K562 (cell line): ENCODE measurements around the gene PTK6. TPM values are rescaled to one million over a fixed set of nuclear protein-coding genes. Genes with fewer than 3 reads are reported as not detected.

Experiments
- ATAC-seq: fragments of 200-7000 bp; cut with Tn5 transposase; 3 replicates; pipeline ENCODE4 v1.9.1; 2020; ENCODE audit warnings: moderate library complexity
- BruUV-seq: library from RNA; stranded (reverse); fragments of 400-500 nt; replicated peaks from 2 replicates; lab custom pipeline; 2021; lab: Mats Ljungman, UMichigan
- CTCF ChIA-PET: fragments of 300-600 bp; formaldehyde crosslinking; extraction: SDS; loops from one replicate; lab custom pipeline; 2021; ENCODE audit warnings: low intra/inter-chr PET ratio; lab: Yijun Ruan, JAX
- POLR2A ChIA-PET: fragments of 300-600, 350-650 bp; sonication (Branson Sonifier 250); formaldehyde crosslinking; extraction: SDS; loops from one replicate; lab custom pipeline; 2021; ENCODE audit warnings: antibody characterized with exemption, inconsistent platforms; lab: Yijun Ruan, JAX
- DNase-seq, 4 experiments: peaks; one replicate each; pipeline versions ENCODE4 v3.0.0 to v3.0.0-alpha.2; 2011 to 2018; ENCODE audit warnings: low spot score in 3 of 4, mixed read lengths in 3 of 4; ENCODE audit errors: extremely low read depth in 1 of 4
- FAIRE-seq: peaks from 2 replicates; lab custom pipeline; 2011; peaks lifted over from hg19 to GRCh38; lab: Jason Lieb, UNC
- H2AFZ ChIP-seq: 2 replicates; pipeline ENCODE4 v1.6.0; 2011; ENCODE audit warnings: low read depth, low read length, control low read depth, inconsistent platforms
- H3K27ac ChIP-seq: fragments of 200-600 bp; 3 replicates; pipeline ENCODE4 v1.8.0; 2011; ENCODE audit warnings: low read depth, mild to moderate bottlenecking, control low read depth, inconsistent platforms, low read length, moderate library complexity, mixed read lengths; ENCODE audit errors: extremely low read depth
- H3K27me3 ChIP-seq, 2 experiments: fragments of 300-600 bp in 1 of 2; 2 replicates in 1 of 2; 3 replicates in 1 of 2; pipeline versions ENCODE4 v1.6.0 to v1.8.0; 2011; ENCODE audit warnings: inconsistent platforms in 2 of 2, low read length in 2 of 2, mild to moderate bottlenecking in 1 of 2, mixed read lengths in 1 of 2, moderate library complexity in 1 of 2; ENCODE audit not compliant: control insufficient read depth in 2 of 2, insufficient read depth in 2 of 2
- H3K36me3 ChIP-seq: fragments of 300-600 bp; 3 replicates; pipeline ENCODE4 v1.8.0; 2011; ENCODE audit warnings: mild to moderate bottlenecking, low read length, inconsistent platforms; ENCODE audit not compliant: control insufficient read depth, insufficient read depth
- H3K4me1 ChIP-seq, 2 experiments: fragments of 200-600 bp in 1 of 2; replicated peaks in 1 of 2; 2 replicates in 1 of 2; 3 replicates in 1 of 2; pipeline versions ENCODE4 v1.5.1 to v1.8.0; 2011; ENCODE audit warnings: inconsistent platforms in 2 of 2, low read length in 2 of 2, mild to moderate bottlenecking in 1 of 2, mixed read lengths in 1 of 2, moderate library complexity in 1 of 2; ENCODE audit not compliant: control insufficient read depth in 2 of 2, insufficient read depth in 2 of 2
- H3K4me2 ChIP-seq: 2 replicates; pipeline ENCODE4 v1.6.1; 2011; ENCODE audit warnings: low read length, control low read depth, inconsistent platforms, mixed read lengths; ENCODE audit not compliant: insufficient read depth
- H3K4me3 ChIP-seq: fragments of 200-600 bp; sonication (generic), shearing (Covaris generic); 2 replicates; pipeline ENCODE4 v1.5.1; 2016; ENCODE audit warnings: control low read depth, inconsistent platforms
- H3K79me2 ChIP-seq: fragments of 200-600 bp; 3 replicates; pipeline ENCODE4 v1.8.0; 2011; ENCODE audit warnings: low read length, inconsistent platforms; ENCODE audit not compliant: control insufficient read depth, insufficient read depth
- H3K9ac ChIP-seq, 2 experiments: 2 replicates each; pipeline versions ENCODE4 v1.6.0 to v1.6.1; 2011; ENCODE audit warnings: low read depth in 2 of 2, low read length in 2 of 2, control low read depth in 1 of 2, inconsistent platforms in 1 of 2, mild to moderate bottlenecking in 1 of 2, mixed read lengths in 1 of 2; ENCODE audit not compliant: insufficient read depth in 1 of 2
- H3K9me1 ChIP-seq: one replicate; pipeline ENCODE4 v1.6.0; 2011; ENCODE audit warnings: inconsistent platforms, mild to moderate bottlenecking, low read length, moderate library complexity; ENCODE audit not compliant: control insufficient read depth, insufficient read depth
- H3K9me3 ChIP-seq: replicated peaks from 2 replicates; pipeline ENCODE4 v1.5.1; 2011; ENCODE audit warnings: low read depth, low read length, inconsistent platforms; ENCODE audit not compliant: control insufficient read depth, insufficient read depth
- H4K20me1 ChIP-seq: replicated peaks from 2 replicates; pipeline ENCODE4 v1.6.1; 2011; ENCODE audit warnings: low read length, inconsistent platforms, mixed read lengths; ENCODE audit not compliant: control insufficient read depth, insufficient read depth
- RAD21 ChIP-seq, 2 experiments: fragments of 250-450 bp in 1 of 2; fragments of 450-650 bp in 1 of 2; sonication (Bioruptor Pico) in 1 of 2; formaldehyde crosslinking in 1 of 2; IDR thresholded peaks in 1 of 2; conservative IDR thresholded peaks in 1 of 2; 2 replicates each; pipeline versions ENCODE4 v1.4.0 to v1.8.0; 2020 to 2022; ENCODE audit warnings: mild to moderate bottlenecking in 2 of 2, moderate library complexity in 1 of 2
- ZBTB7A ChIP-seq: IDR thresholded peaks from 2 replicates; pipeline ENCODE4 v1.6.1; 2011; ENCODE audit warnings: low read depth, mild to moderate bottlenecking, low read length, moderate library complexity, borderline replicate concordance; ENCODE audit not compliant: control insufficient read depth
- WGBS: fragments of 100-300 bp; shearing (Covaris generic); methylation state at CpG from one replicate; pipeline ENCODE4 v1.1.6; 2016; ENCODE audit warnings: low coverage, mixed read lengths; ENCODE audit not compliant: insufficient coverage; ENCODE audit errors: missing lambda C conversion rate; 5-methylcytosine and 5-hydroxymethylcytosine counted together
- in situ Hi-C: fragments of 300-500 bp; cut with MboI; formaldehyde crosslinking; loops from 4 replicates; pipeline ENCODE4 v1.15.0; 2018; ENCODE audit warnings: inconsistent platforms, mixed read lengths
- intact Hi-C: fragments of 100-400 bp; cut with micrococcal nuclease; formaldehyde crosslinking; loops from 2 replicates; pipeline ENCODE4 v1.14.2; 2022
- polyA plus RNA-seq, 8 experiments: library from polyadenylated mRNA; depleted of rRNA in 4 of 8; stranded (reverse) in 5 of 8; unstranded in 3 of 8; fragments of >200 nt; fragmentation: Nextera tagmentation in 2 of 8; fragmentation: Illumina TruSeq in 1 of 8; extraction: Ambion mirVana in 2 of 8; extraction: Trizol in 1 of 8; gene quantifications; 2 replicates each; pipeline versions ENCODE4 v1.2.1 to v1.2.3, GENCODE V29; 2011 to 2014; ENCODE audit warnings: inconsistent platforms in 1 of 8, missing spikeins in 1 of 8
- total RNA-seq, 7 experiments: library from RNA; depleted of rRNA in 6 of 7; stranded (reverse); fragments of >200 nt in 6 of 7; fragmentation: Illumina TruSeq in 2 of 7; extraction: Trizol in 2 of 7; gene quantifications; 2 replicates each; pipeline versions ENCODE4 v1.2.1 to v1.2.3, GENCODE V29; 2011 to 2021; ENCODE audit warnings: low replicate concordance in 1 of 7
- TF ChIP-seq, protein P1 (sequence below): fragments of 250-450 bp; sonication (Bioruptor Pico); IDR thresholded peaks from 2 replicates; pipeline ENCODE4 v1.5.1; 2021; ENCODE audit warnings: mild to moderate bottlenecking
- TF ChIP-seq, protein P2 (sequence below): sonication (generic); formaldehyde crosslinking; IDR thresholded peaks from 2 replicates; pipeline ENCODE4 v1.8.1; 2023; ENCODE audit warnings: mild to moderate bottlenecking, missing genetic modification reagents

PTK6 gene
- total and polyA plus RNA-seq, 9 of the 15 experiments (the other 6 are each of a cell fraction or from before 2014, with no cell fraction given): 0.07 TPM; not detected in 8

DNA sequence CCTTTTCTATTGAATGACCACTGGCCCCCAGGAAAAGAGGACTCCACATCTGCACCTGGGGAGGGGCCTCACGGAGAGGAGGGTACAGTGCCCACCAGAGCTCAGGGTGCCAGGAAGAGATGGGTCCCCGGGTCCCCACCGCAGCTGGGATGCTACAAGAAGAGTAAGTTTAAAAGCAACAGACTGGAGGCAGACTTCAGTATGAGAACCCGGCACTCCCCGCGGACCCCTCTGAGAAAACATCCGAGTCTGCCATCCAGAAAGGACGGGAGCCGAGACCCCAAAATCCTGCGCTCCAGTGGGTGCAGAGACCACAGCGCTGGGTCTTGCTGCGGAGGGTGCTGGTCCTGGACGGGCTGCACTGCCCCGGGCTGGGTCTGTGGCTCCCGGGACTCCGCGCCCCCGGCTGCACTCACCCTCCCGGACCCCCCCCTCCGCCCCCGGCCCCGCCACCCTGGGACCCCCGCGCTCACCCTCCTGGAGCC, 36.5 kb upstream of the PTK6 start:
- H4K20me1 ChIP-seq: peaks cover 3% of the 10 kb centered on the region; the same call in 1 of the 2 replicates
- POLR2A ChIA-PET: interaction anchor here (0.6 kb wide), 2 partner anchors 17 to 53 kb away, joined by 3 read pairs; partner anchors contain the start of gene GMEB2
- no peaks in the 10 kb centered on the region for H3K36me3 ChIP-seq
- TF ChIP-seq, protein P1, sequence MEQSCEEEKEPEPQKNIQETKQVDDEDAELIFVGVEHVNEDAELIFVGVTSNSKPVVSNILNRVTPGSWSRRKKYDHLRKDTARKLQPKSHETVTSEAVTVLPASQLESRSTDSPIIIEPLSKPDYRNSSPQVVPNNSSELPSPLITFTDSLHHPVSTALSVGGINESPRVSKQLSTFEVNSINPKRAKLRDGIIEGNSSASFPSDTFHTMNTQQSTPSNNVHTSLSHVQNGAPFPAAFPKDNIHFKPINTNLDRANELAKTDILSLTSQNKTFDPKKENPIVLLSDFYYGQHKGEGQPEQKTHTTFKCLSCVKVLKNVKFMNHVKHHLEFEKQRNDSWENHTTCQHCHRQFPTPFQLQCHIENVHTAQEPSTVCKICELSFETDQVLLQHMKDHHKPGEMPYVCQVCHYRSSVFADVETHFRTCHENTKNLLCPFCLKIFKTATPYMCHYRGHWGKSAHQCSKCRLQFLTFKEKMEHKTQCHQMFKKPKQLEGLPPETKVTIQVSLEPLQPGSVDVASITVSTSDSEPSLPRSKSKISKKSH (CRISPR knock-in tag): no peak
- no peak for TF ChIP-seq RAD21 (CRISPR knock-in tag; conservative IDR thresholded peaks at IDR 0.05 in 1 of 2, IDR thresholded peaks at IDR 0.05 in 1 of 2)
- TF ChIP-seq, protein P2, sequence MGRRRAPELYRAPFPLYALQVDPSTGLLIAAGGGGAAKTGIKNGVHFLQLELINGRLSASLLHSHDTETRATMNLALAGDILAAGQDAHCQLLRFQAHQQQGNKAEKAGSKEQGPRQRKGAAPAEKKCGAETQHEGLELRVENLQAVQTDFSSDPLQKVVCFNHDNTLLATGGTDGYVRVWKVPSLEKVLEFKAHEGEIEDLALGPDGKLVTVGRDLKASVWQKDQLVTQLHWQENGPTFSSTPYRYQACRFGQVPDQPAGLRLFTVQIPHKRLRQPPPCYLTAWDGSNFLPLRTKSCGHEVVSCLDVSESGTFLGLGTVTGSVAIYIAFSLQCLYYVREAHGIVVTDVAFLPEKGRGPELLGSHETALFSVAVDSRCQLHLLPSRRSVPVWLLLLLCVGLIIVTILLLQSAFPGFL (CRISPR knock-in tag): no peak
- TF ChIP-seq ZBTB7A: peak; percentile 35; the same call in 1 of the 2 replicates
- peak overlapping the region; percentile 81 for H3K4me2 ChIP-seq
- peak overlapping the region; percentile 58 for H3K4me3 ChIP-seq
- peak; percentile 11 for ATAC-seq
- H3K4me1 ChIP-seq: peaks cover 4 to 64% of the 10 kb centered on the region in 2 experiments; a peak in 4 of 5 replicates
- peak overlapping the region; percentile 67; the same call in 2 of the 3 replicates for H3K27ac ChIP-seq
- peak in 1 of 4 experiments; percentile 37 for DNase-seq
- H3K27me3 ChIP-seq: no peaks in the 10 kb centered on the region
- CTCF ChIA-PET: no interaction called here
- H3K9me1 ChIP-seq: peaks cover 3% of the 10 kb centered on the region
- H3K9ac ChIP-seq: peak overlapping the region; percentile 64 to 95
- intact Hi-C loops (no loop called here), in situ Hi-C loops (no loop called here)
- no peaks in the 10 kb centered on the region for H3K79me2 ChIP-seq
- WGBS: 5% methylated on average over 11 of the region's 24 CpGs
- peak overlapping the region; percentile 59; the same call in 1 of the 2 replicates for H2AFZ ChIP-seq
- BruUV-seq: TSS peak; percentile 68
- no peaks in the 10 kb centered on the region for H3K9me3 ChIP-seq
- no peak for FAIRE-seq
